ENCODE measurements around the gene C19orf53.
"Not testable (repeated sequence)": the region's sequence is repeated elsewhere in the genome, so short reads cannot be mapped to it uniquely, and the experiment has no call there.

Gene C19orf53

DNA sequence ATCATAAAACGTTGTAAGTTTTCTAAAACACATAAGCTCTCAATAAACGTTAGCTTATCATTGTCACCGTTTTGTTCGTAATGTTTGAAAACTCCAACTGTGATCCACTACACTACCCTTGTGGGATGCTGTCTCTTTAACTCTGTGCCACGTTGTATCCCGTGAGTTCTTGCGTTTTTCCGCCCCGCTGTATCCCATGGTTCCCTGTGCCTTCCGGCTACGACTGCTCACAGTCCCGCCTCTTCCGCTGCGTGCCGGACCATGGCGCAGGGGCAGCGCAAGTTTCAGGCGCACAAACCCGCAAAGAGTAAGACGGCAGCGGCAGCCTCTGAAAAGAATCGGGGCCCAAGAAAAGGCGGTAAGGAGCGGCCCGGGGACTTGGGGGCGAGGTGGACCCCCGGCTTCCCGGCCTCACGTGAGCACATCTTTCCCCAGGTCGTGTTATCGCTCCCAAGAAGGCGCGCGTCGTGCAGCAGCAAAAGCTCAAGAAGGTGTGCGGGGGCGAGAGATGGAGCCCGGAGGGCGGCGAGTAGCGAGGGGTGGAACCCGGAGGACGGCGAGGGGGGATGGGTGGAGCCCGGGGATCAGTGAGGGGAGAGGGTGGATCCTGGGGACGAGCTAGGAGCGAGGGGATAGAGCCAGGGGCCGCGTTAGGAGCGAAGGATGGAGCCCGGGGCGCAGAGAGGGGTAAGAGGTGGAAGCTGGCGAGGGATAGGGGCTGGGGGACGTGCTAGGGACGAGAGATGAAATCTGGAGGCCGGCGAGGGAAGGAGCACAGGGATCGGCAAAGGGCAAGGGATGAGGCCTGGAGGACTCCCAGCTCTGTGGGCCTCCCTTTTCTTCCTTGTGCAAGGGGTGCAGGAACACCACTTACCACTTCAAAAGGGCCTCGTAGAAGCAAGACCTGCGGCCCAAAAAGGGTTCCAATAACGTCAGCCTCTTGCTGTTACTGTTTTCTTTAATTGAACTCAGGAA lies at the start of gene C19orf53:
Gene C19orf53 (plus strand): TSS at position 240 of the 975 bp plus-strand sequence. CDS start 22 bp downstream, at position 262.
- DNase-seq: peak; percentile 66

DNA sequence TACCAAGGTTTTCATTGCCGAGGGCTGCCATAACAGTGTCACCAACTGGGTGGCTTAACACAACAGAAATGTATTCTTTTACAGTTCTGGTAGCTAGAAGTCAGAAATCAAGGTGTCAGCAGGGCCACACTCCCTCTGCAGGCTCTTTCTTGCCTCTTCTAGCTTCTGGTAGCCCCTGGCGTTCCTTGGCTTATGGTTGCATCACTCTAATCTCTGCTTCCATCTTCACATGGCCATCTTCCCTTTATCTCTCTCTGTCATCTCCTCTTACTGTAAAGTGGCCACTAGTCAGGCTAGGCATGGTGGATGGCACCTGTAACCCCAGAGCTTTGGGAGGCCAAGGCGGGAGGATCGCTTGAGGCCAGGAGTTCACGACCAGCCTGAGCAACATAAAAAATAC lies 47.9 kb upstream of the C19orf53 start:
- DNase-seq: no peak

DNA sequence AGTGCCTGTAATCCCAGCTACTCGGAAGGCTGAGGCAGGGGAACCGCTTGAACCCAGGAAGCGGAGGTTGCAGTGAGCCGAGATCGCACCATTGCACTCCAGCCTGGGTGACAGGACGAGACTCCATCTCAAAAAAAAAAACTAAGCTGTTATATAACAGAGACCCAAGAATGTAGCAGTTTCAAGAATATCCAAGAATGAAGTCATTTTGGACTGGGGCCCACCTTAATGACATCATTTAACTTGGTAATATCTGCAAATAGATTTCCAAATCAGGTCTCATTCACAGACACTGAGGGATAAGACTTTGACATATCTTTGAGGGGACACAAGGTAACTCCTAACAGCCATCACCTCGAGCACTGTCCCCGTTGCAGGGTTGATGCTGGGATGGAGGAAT lies 46.5 kb upstream of the C19orf53 start:
- DNase-seq: no peak

DNA sequence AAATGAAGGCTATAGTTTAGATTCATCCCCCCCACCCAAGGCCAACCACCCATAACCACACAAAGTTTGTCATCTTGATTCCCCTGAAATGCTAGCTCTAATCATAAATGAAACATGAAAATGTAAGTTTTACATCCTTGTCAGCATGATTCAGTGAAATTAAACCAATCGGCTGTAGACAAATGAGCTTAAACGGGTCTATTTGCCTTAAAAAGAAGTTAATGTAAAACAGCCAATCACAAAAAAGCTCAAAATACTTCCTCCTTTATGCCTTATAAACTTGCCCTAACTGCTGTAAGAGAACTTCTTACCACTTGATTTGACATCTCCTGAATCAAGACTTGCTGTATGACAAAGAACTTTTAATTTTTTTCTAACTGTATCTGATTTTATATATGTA lies 44.4 kb upstream of the C19orf53 start:
- no peak for DNase-seq

DNA sequence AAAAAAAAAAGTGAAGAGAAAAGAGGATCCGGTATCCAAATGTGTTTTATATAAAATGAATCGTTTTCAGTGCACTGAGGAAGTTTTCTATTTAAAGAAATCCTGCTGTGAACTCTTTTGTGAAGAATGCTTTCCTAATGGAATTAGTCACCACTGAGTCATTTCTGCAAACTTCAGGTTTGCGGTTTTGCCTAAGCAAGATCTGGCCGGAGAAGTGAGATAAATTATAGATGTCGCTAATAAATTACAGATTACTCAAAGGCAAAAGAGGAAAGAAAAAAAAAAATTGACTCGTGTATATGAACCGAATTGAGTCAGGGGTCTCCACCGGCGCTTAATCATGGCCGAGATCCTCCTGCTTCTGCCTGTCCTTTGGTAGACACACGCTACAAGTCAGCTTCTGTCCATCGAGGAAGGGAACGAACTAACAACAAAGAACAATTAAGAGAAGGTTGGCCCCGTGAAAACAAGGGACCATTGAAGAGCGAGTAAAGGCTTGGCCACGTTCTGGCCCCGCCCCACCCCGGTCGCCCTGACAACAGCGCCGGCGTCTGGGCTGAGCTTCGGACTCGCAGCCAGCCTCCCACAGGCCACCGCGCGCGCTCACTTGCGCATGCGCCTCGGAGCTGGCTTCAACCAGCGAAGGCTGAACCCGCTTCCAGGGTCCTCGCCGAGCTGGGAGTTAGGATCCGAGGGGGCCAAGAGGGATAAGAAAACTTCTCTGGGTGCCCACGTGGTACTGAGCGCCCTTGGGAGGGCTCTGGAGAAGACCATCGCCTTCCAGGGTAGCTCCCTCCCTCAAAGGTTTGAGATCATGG lies 42.9 kb upstream of the C19orf53 start:
- peak; percentile 88 for DNase-seq

DNA sequence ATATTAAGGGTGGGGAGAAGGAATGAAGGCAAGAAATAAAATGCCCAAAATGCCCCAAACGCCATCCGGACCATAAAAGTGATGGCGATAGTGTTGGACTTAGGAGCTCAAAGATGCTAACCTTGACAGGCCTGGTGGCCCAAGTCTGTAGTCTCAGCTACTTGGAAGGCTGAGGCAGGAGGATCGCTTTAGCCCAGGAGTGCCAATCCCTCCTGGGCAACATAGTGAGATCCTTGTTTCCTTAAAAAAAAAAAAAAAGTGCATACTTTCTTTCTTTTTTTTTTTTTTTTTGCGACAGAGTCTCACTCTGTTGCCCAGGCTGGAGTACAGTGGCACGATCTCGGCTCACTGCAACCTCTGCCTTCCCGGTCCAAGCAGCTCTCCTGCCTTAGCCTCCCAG lies 41.9 kb upstream of the C19orf53 start:
- no peak for DNase-seq

DNA sequence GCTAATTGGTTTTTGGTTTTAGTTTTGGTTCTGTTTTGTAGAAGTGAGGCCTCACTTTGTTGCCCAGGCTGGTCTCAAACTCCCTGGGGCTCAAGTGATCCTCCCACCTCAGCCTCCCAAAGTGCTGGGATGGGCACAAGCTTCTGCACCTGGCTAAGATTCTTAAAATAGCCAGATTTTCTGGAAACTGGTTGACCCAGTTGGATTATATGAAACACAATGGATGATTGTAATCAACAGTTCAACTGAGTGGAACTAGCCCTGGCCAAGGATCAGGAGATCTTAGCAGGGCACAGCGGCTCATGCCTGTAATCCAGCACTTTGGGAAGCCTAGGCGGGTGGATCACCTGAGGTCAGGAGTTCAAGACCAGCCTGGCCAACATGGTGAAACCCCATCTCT lies 39.5 kb upstream of the C19orf53 start:
- DNase-seq: no peak

DNA sequence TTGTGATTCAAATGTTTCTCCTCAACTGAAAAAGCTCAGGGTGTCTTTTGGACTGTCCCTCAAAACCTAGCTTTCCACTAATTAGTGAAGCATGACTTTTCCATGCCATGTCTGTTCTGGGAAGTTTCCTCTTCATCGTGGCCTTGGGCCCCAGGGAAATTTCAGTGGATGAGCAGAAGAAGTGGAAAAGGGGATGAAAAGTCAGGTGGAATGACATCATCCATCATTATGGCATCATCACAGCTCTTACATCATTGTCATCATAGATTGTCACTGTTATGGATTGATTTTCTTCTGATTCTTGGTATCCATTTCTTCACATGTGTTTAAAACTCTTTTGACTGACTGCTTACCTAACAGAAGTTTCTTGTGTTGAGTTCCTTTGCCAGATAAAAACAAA lies 36.2 kb upstream of the C19orf53 start:
- no peak for DNase-seq

DNA sequence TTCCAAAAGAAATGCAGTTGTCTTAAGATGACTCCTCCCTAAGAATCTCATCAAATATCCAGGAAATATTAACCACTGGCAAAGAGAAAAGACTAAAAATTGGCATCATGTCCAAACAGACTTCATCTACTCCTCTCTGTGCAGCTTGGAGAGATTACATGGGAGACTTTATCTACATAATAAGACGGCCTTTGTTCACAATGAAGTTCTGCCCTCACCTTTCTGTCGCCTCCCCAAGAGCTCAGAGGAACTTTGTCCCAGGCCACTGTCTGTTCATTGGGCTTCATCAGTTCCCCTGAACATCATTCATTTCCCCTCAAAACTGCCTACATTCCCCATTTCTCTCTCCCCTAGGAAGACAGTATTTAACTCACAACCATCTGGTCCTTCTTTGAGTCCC lies 32.4 kb upstream of the C19orf53 start:
- DNase-seq: no peak

DNA sequence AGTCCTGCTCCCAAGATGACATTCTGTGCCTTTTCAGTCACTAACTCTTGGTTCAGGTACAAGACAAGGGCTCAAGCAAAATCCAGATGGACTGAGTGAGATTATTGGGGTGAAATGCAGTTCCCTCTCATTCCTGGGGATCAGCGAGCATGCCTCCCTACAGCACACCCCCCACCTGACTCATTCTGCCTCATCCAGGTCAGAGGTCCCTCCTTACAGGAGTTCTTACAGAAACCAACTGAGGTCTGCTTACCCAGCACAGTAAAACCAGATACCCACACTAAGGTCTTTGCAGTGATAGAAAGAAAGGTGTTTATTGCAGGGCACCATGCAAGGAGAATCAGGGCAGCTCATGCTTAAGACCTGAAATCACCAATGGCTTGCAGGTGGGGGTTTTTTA lies 31.5 kb upstream of the C19orf53 start:
- DNase-seq: no peak

DNA sequence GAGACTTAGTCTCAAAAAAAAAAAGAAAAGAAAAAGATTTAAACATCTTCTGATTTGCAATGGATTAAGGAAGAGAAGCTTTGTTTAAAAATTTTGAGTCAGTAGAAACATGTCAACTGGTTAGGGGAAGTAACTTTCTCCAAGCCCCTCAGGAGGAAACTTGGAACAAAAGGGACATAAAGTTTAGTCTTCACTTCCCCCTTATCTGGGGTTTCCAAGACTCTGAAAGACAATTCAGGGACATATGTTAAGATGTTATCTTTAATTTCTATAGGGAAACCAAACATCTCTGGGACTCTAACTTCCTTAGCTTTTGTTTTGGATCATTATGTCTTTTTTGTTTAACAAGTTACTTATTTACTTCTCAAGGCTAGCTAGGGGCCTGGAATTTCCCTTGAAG lies 30.1 kb upstream of the C19orf53 start:
- no peak for DNase-seq

DNA sequence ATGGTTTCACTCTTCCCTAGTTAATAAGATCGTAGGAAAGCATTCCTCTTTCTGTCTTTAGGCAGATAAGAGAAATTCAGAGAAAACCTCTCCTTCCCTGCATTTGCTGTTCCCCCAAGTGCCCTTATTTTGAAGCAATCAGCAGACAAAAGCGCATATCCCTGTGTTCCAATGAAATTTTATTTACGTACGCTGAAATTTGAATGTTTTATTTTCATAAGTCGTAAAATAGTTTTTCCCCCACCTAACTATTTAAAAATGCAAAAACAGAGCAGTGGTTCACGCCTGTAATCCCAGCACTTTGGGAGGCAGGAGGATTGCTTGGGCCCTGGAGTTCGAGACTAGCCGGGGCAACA lies 27.2 kb upstream of the C19orf53 start:
- no peak for DNase-seq

DNA sequence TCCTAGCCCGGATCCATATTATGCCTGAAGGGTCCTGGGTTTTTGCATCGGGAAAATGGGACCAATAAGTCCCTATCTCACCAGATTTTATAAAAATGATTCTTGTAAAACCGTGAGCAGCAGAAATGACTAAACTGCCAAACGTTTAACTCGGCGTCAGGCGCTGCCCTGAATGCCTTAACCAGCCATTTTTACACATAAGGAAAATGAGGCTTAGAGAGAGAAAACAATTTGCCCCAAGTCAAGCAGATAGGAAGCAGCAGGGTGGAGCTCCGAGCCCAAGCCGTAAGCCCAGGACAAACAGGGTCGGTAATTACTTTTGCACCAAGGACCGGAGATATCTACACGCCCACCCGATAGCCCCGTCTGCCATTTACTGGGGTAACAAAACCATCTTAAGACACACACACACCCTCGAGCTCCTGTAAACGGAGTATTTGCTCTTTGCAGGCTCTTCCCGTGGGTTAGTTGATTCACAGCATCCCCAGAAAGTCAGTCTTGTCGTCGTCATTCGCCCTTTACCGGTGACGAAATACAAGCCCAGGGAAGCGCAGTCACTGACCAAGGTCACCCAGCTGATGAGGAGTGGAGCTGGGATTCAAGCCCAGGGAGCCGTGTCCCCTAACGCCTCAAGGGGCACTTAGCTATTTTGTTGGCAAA lies 26.0 kb upstream of the C19orf53 start:
- no peak for DNase-seq

DNA sequence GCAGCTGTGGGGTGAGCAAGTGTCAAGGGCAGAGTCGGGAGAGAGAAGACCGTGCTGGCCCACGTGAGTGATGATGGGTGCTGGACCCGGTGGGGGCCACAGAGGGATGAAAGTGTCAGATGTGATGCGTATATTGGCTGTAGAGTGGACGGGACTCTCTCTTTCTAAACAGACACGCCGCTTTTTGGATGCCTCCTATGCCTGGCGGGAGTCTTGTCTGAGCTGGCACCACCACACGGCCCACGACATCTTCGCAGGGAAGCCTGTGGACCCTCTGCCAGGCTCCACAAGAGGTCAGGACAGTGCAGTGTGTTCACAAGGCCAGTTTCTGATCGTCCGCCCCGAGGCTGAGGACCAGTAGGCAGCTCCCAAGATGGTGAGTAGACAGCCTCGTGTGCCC lies 22.8 kb upstream of the C19orf53 start:
- DNase-seq: no peak

DNA sequence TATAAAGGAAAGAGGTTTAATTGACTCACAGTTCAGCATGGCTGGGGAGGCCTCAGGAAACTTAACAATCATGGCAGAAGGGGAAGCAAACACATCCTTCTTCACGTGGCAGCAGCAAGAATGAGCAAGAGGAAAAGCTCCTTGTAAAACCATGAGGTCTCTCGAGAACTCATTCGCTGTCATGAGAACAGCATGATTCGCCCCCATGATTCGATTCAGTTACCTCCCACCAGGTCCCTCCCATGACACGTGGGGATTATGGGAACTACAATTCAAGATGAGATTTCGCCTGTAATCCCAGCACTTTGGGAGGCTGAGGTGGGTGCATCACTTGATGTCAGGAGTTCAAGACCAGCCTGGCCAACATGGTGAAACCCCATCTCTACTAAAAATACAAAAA lies 20.6 kb upstream of the C19orf53 start:
- DNase-seq: not testable (repeated sequence)

DNA sequence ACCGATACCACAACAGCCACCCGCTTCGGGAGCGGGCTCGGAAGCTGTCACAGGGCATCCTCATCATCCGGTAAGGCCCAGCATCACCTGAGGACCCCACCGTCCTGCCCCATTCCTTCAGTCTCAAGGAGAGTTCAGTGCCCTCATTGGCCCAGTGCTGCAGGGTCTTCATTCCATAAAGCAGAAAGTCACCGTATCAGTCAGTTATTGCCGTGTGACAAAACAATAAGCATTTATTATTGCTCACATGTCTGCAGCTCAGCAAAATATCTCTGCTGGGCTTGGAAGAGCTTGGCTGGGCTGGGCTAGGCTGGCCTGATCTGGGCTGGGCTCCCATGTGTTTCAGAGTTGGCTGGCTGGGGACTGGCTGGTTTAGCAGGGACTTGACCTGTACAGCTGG lies 18.0 kb upstream of the C19orf53 start:
- no peak for DNase-seq

DNA sequence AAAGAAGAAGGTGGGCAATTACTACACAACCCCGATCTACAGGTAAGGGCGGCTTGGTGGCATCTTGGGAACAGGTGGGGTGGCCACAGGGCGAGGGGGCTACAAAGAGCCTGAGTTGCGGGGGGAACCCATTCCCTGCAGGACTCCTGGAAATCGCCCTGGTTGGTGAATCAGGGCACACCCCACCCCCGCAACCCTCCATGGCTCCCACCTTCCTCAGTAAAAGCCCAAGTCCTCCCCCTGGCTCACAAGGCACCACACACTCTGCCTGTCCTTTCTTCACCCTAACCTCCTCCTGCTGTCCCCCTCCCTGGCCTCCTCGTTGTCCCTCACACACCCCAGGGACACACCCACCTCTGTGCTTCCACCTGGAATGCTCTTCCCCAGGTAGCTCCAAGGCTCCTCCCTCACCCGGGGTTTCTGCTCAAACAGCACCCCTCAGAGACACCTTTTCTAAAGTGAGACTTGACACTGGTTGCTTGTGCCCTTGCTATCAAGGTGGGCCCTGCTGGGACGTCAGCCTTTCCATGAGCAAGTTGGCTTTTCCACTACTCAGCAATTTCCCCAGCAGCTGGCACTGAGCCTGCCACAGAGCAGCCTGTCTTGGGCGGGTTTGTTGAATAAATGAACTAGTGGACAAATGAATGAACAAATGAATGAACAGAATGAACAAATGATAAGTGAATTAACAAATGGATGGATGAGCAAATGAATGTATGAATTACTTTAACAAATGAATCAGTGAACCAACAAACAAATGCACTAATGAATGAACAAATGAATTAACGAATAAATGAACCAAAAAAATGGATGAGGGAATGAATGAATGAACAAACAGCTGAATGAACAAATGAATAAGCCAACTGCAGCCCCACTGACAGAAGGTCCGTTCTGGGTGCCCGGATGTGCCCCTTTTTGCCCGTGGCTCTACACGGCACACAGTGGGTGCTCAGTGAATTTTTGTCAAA lies 16.2 kb upstream of the C19orf53 start:
- DNase-seq: no peak

DNA sequence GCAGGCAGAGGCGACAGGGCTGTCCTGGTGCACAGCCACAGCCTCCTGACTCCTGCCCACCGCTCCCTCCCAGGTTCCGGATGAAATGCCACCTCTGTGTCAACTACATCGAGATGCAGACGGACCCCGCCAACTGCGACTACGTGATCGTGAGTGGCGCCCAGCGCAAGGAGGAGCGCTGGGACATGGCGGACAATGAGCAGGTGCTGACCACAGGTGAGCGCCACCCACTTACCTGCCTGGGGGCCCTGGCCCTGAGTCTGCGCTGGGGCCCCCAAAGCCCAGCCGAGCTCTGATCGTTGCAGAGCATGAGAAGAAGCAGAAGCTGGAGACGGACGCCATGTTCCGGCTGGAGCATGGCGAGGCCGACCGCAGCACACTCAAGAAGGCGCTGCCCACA lies 15.5 kb upstream of the C19orf53 start:
- DNase-seq: no peak

DNA sequence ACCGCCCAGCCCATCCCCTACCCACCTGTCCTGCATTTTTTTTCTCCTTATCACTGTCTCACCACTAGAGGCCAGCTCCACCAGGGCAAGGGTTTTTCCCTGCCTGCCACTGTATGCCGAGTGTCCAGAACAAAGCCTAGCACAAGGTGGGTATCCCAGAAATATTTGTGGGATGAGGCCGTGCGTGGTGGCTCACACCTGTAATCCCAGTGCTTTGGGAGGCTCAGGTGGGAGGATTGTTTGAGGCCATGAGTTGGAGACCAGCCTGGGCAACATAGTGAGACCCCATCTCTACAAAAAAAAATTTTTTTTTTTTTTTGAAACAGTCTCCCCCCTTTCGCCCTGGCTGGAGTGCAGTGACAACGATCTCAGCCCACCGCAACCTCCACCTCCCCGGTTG lies 12.8 kb upstream of the C19orf53 start:
- DNase-seq: no peak

DNA sequence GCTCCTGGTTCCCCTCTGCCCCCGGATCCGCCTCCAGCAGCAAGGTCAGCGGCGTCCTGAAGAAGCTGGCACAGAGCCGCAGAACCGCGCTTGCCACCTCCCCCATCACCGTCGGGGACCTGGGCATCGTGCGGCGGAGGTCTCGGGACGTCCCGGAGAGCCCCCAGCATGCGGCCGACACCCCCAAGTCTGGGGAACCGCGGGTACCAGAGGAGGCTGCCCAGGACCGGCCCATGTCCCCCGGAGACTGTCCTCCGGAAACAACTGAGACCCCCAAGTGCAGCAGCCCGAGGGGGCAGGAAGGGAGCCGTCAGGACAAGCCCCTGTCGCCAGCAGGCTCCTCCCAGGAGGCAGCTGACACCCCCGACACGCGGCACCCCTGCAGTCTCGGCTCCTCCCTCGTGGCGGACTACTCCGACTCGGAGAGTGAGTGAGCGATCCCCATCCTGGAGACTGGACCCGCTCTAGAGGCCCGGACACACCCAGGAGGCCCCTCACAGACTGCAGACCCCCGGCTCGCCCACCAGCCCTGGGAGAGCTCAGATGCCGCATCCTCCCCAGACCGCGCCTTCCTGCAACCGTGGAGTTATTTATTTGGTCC lies 11.5 kb upstream of the C19orf53 start:
- DNase-seq: no peak

DNA sequence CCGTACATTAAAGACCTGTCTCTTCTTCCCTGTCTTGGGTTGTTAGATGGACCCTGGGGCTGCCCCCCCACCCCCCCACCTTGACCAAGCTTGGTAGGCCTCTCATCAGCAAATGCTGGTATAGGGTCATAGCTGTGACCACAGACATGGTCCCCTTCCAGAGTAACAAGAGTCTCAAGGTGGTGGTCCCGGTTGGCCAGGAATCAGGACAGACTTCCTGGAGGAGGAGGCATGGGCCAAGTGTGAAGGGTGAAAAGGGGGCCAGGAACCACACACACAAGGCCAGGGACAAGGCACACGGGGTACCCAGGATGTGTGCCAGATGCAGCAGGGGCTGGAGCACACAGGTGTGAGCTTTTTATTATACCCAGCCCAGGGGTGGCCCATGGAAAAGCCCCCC lies 11.0 kb upstream of the C19orf53 start:
- DNase-seq: no peak

Data from GOT3 (cell line).